Calu3 (cell line): ENCODE results near the gene CELSR1. TPM values are rescaled to one million over a fixed set of nuclear protein-coding genes. Genes with fewer than 3 reads are reported as not detected.

Experiments used
- BruUV-seq: library from RNA; stranded (reverse); fragments of 400-500 nt; replicated peaks from 2 replicates; lab custom pipeline; 2021; lab: Mats Ljungman, UMichigan
- CTCF ChIA-PET: fragments of 300-600 bp; sonication (Branson Sonifier 250); formaldehyde crosslinking; loops from one replicate; lab custom pipeline; 2022; ENCODE audit warnings: antibody characterized with exemption; lab: Charles Lee
- DNase-seq: peaks from one replicate; pipeline ENCODE4 v3.0.0; 2022
- H3K27ac Mint-ChIP-seq: one replicate; pipeline ENCODE4 v1.8.0; 2022; ENCODE audit warnings: mixed read lengths; ENCODE audit not compliant: unreplicated experiment
- H3K27me3 Mint-ChIP-seq: one replicate; pipeline ENCODE4 v1.8.0; 2022; ENCODE audit warnings: mixed read lengths; ENCODE audit not compliant: unreplicated experiment
- H3K36me3 Mint-ChIP-seq: one replicate; pipeline ENCODE4 v1.8.0; 2022; ENCODE audit warnings: mild to moderate bottlenecking, moderate library complexity, mixed read lengths; ENCODE audit not compliant: insufficient read depth, unreplicated experiment
- H3K4me1 Mint-ChIP-seq: one replicate; pipeline ENCODE4 v1.8.0; 2022; ENCODE audit warnings: mild to moderate bottlenecking, low read depth, mixed read lengths; ENCODE audit not compliant: unreplicated experiment
- H3K4me3 Mint-ChIP-seq: one replicate; pipeline ENCODE4 v1.8.0; 2022; ENCODE audit warnings: mild to moderate bottlenecking, low read depth, moderate library complexity, mixed read lengths; ENCODE audit not compliant: unreplicated experiment
- H3K9me3 Mint-ChIP-seq: one replicate; pipeline ENCODE4 v1.8.0; 2022; ENCODE audit warnings: low read depth, mixed read lengths; ENCODE audit not compliant: unreplicated experiment
- CTCF ChIP-seq: fragments of 200-600 bp; IDR thresholded peaks from one replicate; pipeline ENCODE4 v1.8.0; 2022; ENCODE audit warnings: antibody characterized with exemption; ENCODE audit not compliant: unreplicated experiment
- intact Hi-C: fragments of 100-400 bp; cut with micrococcal nuclease; formaldehyde crosslinking; loops from one replicate; pipeline ENCODE4 v1.10.0; 2022; ENCODE audit not compliant: unreplicated experiment
- total RNA-seq: library from RNA; stranded (reverse); gene quantifications from 2 replicates; pipeline ENCODE4 v1.2.3, GENCODE V29; 2022

Gene CELSR1
- total RNA-seq, 1 experiment from 2014 or later, result 45.5 TPM

GRCh38 chr22:46469711-46470110 lies 67.7 kb downstream of the CELSR1 start:
- no peaks in the 10 kb centered on the region for H3K4me1 Mint-ChIP-seq
- CTCF ChIA-PET, result no interaction called here
- intact Hi-C loops, result no loop called here
- peaks cover 4% of the 10 kb centered on the region for H3K36me3 Mint-ChIP-seq
- H3K27ac Mint-ChIP-seq, result no peak overlapping the region
- no peaks in the 10 kb centered on the region for H3K27me3 Mint-ChIP-seq
- TF ChIP-seq CTCF, result no peak
- no TSS peak for BruUV-seq
- H3K9me3 Mint-ChIP-seq, result no peaks in the 10 kb centered on the region
- no peak for DNase-seq
- H3K4me3 Mint-ChIP-seq, result no peak overlapping the region

- BruUV-seq, result no TSS peak
- H3K4me3 Mint-ChIP-seq, result no peak overlapping the region
- H3K27ac Mint-ChIP-seq, result no peak overlapping the region
- CTCF ChIA-PET, result no interaction called here
- intact Hi-C loops, result no loop called here
- no peaks in the 10 kb centered on the region for H3K27me3 Mint-ChIP-seq
- no peak for TF ChIP-seq CTCF
- no peaks in the 10 kb centered on the region for H3K4me1 Mint-ChIP-seq
- H3K9me3 Mint-ChIP-seq, result no peaks in the 10 kb centered on the region
- peaks cover 22% of the 10 kb centered on the region for H3K36me3 Mint-ChIP-seq
- no peak for DNase-seq
Measured at GRCh38 chr22:46467006-46467405, 70.4 kb downstream of the CELSR1 start.

GRCh38 chr22:46466255-46466676 lies 71.2 kb downstream of the CELSR1 start:
- no peak for TF ChIP-seq CTCF
- intact Hi-C loops, result no loop called here
- no peaks in the 10 kb centered on the region for H3K27me3 Mint-ChIP-seq
- H3K36me3 Mint-ChIP-seq, result peaks cover 22% of the 10 kb centered on the region
- DNase-seq, result no peak
- no peak overlapping the region for H3K27ac Mint-ChIP-seq
- CTCF ChIA-PET, result no interaction called here
- H3K4me3 Mint-ChIP-seq, result no peak overlapping the region
- H3K9me3 Mint-ChIP-seq, result no peaks in the 10 kb centered on the region
- BruUV-seq, result no TSS peak
- H3K4me1 Mint-ChIP-seq, result no peaks in the 10 kb centered on the region

- Mint-ChIP-seq H3K4me1 (no peaks in the 10 kb centered on the region), H3K9me3 (no peaks in the 10 kb centered on the region), H3K27ac (no peak overlapping the region), H3K36me3 (peaks cover 22% of the 10 kb centered on the region), H3K4me3 (no peak overlapping the region), H3K27me3 (no peaks in the 10 kb centered on the region)
- CTCF ChIA-PET, result no interaction called here
- intact Hi-C loops, result no loop called here
- DNase-seq, result no peak
- TF ChIP-seq CTCF, result no peak
- BruUV-seq, result no TSS peak
Measured at GRCh38 chr22:46465793-46466192, 71.6 kb downstream of the CELSR1 start.

GRCh38 chr22:46465345-46465720 lies 72.1 kb downstream of the CELSR1 start:
- Mint-ChIP-seq H3K27me3 (no peaks in the 10 kb centered on the region), H3K9me3 (no peaks in the 10 kb centered on the region), H3K4me1 (no peaks in the 10 kb centered on the region), H3K4me3 (no peak overlapping the region), H3K36me3 (peaks cover 22% of the 10 kb centered on the region), H3K27ac (no peak overlapping the region)
- CTCF ChIA-PET, result no interaction called here
- intact Hi-C loops, result no loop called here
- no peak for TF ChIP-seq CTCF
- BruUV-seq, result no TSS peak
- DNase-seq, result no peak
